ENCODE results near the gene KLHDC8A.

- TF ChIP-seq E2F4 (CRISPR knock-in tag; IDR thresholded peaks at IDR 0.05; ENCODE audit: low read depth), result no peak
- TF ChIP-seq CHD1 (IDR thresholded peaks at IDR 0.05; ENCODE audit: low read length), result no peak
- no peak for TF ChIP-seq NFYB (IDR thresholded peaks at IDR 0.05; ENCODE audit: extremely low read depth, insufficient read length)
- no peak for TF ChIP-seq CTCF (IDR thresholded peaks at IDR 0.05 in 2 of 3, conservative IDR thresholded peaks at IDR 0.05 in 1 of 3; ENCODE audit: insufficient read depth in 2 of 3, low read depth in 1 of 3, low read length in 3 of 3)
- no peak for TF ChIP-seq ARID3A (IDR thresholded peaks at IDR 0.05; ENCODE audit: borderline replicate concordance, low read depth, low read length)
- no peak for TF ChIP-seq HDAC1 (IDR thresholded peaks at IDR 0.05)
- TF ChIP-seq SFPQ (IDR thresholded peaks at IDR 0.05; ENCODE audit: low read depth, low read length), result no peak
These were observed 43.7 kb downstream of the KLHDC8A start for GRCh38 chr1:205312866-205313562.
